T-helper 17 cell (primary cell): ENCODE results near the gene NPY1R. TPM values are rescaled to one million over a fixed set of nuclear protein-coding genes. Genes with fewer than 3 reads are reported as not detected.

Experiments
- ATAC-seq: fragments of 150-1000 bp; cut with Tn5 transposase; 2 replicates; pipeline ENCODE4 v1.10.0; 2021; ENCODE audit warnings: mild to moderate bottlenecking, moderate library complexity
- DNase-seq, 3 donors: peaks; one replicate each; pipeline versions ENCODE4 v3.0.0 to v3.0.0-alpha.2; 2020 to 2021
- H3K9me3 ChIP-seq: one replicate; pipeline ENCODE4 v1.7.0; 2013; ENCODE audit warnings: low read length, mild to moderate bottlenecking; ENCODE audit not compliant: control insufficient read depth, poor library complexity, severe bottlenecking
- H3K27ac Mint-ChIP-seq: one replicate; pipeline ENCODE4 v1.8.0; 2022; ENCODE audit warnings: mild to moderate bottlenecking, moderate library complexity, mixed read lengths
- H3K27me3 Mint-ChIP-seq: one replicate; pipeline ENCODE4 v1.8.0; 2022; ENCODE audit warnings: mixed read lengths
- H3K36me3 Mint-ChIP-seq: one replicate; pipeline ENCODE4 v1.8.0; 2022; ENCODE audit warnings: low read depth, mixed read lengths
- H3K4me1 Mint-ChIP-seq: one replicate; pipeline ENCODE4 v1.8.0; 2022; ENCODE audit warnings: mild to moderate bottlenecking, mixed read lengths
- H3K4me3 Mint-ChIP-seq: one replicate; pipeline ENCODE4 v1.8.0; 2022; ENCODE audit warnings: mild to moderate bottlenecking, moderate library complexity, mixed read lengths
- total RNA-seq, 4 donors: library from RNA in 2 of 4; stranded (reverse) in 2 of 4; gene quantifications; one replicate each; pipeline ENCODE4 v1.2.3 and lab custom pipeline; 2022 to 2026

NPY1R gene
- total RNA-seq (not detected), total RNA-seq (lab: John Stamatoyannopoulos, UW) (0 to 0.12 reads per million in 2 donors)

- Mint-ChIP-seq H3K36me3 (peaks cover 5% of the 10 kb centered on the region), H3K4me3 (peak within 1 kb of the TSS; percentile 64), H3K27ac (no peak within 1 kb of the TSS), H3K4me1 (peaks cover 13% of the 10 kb centered on the region), H3K27me3 (peaks cover 70% of the 10 kb centered on the region)
- H3K9me3 ChIP-seq: no peaks in the 10 kb centered on the region
- ATAC-seq: no peak
- no peak for DNase-seq
Observed at GRCh38 chr4:163332526-163333406, at the start of gene NPY1R. Gene NPY1R, minus strand, starts transcription at chr4:163332596. Its CDS starts 6,042 bp downstream, at chr4:163326554.

- no peak for DNase-seq
- H3K27ac Mint-ChIP-seq: no peak overlapping the region
- H3K9me3 ChIP-seq: no peaks in the 10 kb centered on the region
- peaks cover 16% of the 10 kb centered on the region for H3K27me3 Mint-ChIP-seq
- no peaks in the 10 kb centered on the region for H3K4me1 Mint-ChIP-seq
- no peaks in the 10 kb centered on the region for H3K36me3 Mint-ChIP-seq
- no peak overlapping the region for H3K4me3 Mint-ChIP-seq
- no peak for ATAC-seq
Observed at GRCh38 chr4:163380703-163381102, 48.3 kb upstream of the NPY1R start.

DNA sequence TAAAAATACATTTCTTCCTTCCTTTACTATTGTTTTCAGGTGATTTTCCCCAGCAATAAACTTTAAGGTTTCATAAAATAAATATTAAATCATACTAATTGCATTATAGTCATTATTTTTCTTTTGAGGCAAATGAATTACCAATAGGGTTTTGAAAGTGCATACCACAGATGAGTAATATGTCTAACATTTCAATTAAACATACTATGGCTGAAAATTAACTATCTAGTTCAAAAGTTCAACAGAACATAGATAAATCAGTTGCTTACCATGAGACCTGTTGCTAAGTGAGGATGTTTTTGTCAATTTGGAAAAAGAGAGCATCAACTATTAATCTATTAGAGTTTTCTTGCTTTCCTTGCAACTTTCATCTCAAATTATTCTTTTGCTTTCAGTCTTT is 46.3 kb upstream of the NPY1R start:
- no peaks in the 10 kb centered on the region for H3K36me3 Mint-ChIP-seq
- H3K9me3 ChIP-seq: no peaks in the 10 kb centered on the region
- no peak overlapping the region for H3K27ac Mint-ChIP-seq
- no peak for DNase-seq
- no peak overlapping the region for H3K4me3 Mint-ChIP-seq
- H3K4me1 Mint-ChIP-seq: no peaks in the 10 kb centered on the region
- no peak for ATAC-seq
- peaks cover 15% of the 10 kb centered on the region for H3K27me3 Mint-ChIP-seq

- Mint-ChIP-seq H3K36me3 (no peaks in the 10 kb centered on the region), H3K27me3 (peaks cover 10% of the 10 kb centered on the region), H3K4me3 (no peak overlapping the region), H3K4me1 (no peaks in the 10 kb centered on the region), H3K27ac (no peak overlapping the region)
- ATAC-seq: no peak
- DNase-seq: no peak
- H3K9me3 ChIP-seq: no peaks in the 10 kb centered on the region
Observed at GRCh38 chr4:163372029-163372428, 39.6 kb upstream of the NPY1R start.

DNA sequence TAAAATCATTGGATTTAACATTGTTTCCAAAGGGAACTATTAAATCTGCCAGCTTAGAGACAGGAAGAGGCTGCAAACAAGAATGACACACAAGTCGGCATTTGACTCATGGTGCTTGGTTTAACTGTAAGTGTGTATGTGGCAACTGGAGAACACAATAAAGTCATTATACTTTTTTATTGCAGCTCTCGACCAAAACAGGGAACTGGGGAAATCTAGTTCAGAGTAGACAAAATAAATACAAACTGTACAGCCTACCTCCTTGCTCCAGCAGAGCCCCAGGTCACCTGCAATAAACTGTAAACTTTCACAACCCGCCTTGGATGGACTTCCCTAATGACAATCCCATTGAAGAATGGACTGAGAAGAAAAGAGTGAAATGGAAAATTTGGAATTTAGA is 35.3 kb upstream of the NPY1R start:
- H3K9me3 ChIP-seq: no peaks in the 10 kb centered on the region
- Mint-ChIP-seq H3K4me3 (no peak overlapping the region), H3K27ac (no peak overlapping the region), H3K36me3 (no peaks in the 10 kb centered on the region), H3K4me1 (no peaks in the 10 kb centered on the region), H3K27me3 (peaks cover 29% of the 10 kb centered on the region)
- ATAC-seq: no peak
- DNase-seq: no peak

- Mint-ChIP-seq H3K4me3 (no peak overlapping the region), H3K36me3 (no peaks in the 10 kb centered on the region), H3K27me3 (peaks cover 9% of the 10 kb centered on the region), H3K4me1 (no peaks in the 10 kb centered on the region), H3K27ac (no peak overlapping the region)
- ATAC-seq (no peak), DNase-seq (no peak)
- H3K9me3 ChIP-seq: no peaks in the 10 kb centered on the region
Observed at GRCh38 chr4:163356104-163356503, 23.7 kb upstream of the NPY1R start.

DNA sequence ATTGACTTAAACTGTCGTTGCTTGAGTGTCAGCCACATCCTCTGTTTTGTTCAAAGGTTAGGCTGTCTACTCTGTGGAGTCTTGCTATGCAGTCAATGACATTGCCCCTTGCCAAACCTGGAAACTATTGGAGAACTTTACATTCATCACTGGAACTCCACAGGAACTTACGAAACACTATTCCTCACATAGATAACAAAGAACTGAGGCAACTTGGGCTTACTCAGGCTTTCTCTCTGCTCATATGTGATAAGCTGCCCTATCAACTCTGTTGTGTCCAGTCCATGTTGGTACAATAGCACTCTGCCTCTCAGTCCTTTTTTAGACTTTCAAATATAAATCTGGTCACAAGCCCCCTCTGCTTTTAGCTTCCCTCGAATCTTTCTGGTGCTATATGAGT is 20.7 kb upstream of the NPY1R start:
- no peak overlapping the region for H3K4me3 Mint-ChIP-seq
- ATAC-seq (no peak), DNase-seq (no peak)
- H3K36me3 Mint-ChIP-seq: no peaks in the 10 kb centered on the region
- no peaks in the 10 kb centered on the region for H3K4me1 Mint-ChIP-seq
- no peak overlapping the region for H3K27ac Mint-ChIP-seq
- no peaks in the 10 kb centered on the region for H3K9me3 ChIP-seq
- H3K27me3 Mint-ChIP-seq: peaks cover 4% of the 10 kb centered on the region

DNA sequence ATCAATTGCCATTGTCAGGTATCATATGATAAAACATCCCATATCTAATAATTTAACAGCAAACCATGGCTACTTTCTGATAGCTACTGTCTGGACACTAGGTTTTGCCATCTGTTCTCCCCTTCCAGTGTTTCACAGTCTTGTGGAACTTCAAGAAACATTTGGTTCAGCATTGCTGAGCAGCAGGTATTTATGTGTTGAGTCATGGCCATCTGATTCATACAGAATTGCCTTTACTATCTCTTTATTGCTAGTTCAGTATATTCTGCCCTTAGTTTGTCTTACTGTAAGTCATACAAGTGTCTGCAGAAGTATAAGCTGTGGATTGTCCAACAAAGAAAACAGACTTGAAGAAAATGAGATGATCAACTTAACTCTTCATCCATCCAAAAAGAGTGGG is 18.3 kb upstream of the NPY1R start:
- Mint-ChIP-seq H3K4me3 (no peak overlapping the region), H3K4me1 (no peaks in the 10 kb centered on the region), H3K27ac (no peak overlapping the region), H3K36me3 (no peaks in the 10 kb centered on the region), H3K27me3 (peaks cover 16% of the 10 kb centered on the region)
- DNase-seq (no peak), ATAC-seq (no peak)
- no peaks in the 10 kb centered on the region for H3K9me3 ChIP-seq

DNA sequence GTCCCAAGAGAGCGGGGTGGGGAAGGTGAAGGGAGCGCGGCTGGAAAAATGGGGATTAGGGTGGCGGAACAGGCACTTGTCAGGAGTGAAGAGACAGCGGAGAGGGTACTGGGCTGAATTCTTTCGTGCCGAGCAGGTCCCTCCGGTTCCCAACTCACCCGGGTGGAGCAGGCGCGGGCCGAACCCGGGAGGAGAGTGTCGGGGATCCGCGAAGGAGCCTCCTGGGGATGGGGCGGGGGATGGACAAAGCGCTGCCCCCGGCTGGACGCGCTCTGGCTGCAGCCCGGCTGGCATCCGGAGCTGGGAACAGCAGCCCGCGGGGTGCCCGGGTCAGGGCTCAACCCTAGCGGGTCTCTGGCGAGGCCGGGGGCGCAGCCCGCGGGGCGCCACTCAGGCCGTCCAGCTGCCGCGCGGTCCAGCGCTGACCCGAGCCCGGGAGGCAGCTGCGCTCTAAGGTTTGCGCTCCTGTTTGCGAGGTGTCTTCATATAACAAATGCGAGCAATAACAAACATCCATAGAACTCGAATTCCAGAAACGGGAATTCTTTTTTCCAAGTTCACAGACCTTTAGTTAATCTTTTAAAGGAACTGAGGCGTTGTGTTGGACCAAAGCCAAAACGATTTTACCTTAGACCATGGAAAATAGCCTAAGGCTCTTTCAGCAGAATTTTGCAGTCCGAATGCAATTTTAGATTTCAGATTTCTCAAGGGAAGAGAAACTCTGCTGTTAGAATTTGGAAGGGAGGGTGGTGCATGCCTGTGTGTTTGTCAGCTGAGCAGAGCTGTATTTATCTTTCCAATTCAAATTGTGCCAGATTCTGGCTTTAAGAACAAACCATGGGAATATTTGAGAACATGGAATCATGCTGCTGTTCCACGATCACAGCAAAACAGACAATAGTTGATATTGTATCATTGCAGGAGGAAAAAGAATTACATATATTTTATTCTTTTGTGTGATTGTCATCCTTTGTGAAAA is 12.0 kb upstream of the NPY1R start:
- no peaks in the 10 kb centered on the region for H3K4me1 Mint-ChIP-seq
- H3K9me3 ChIP-seq: no peaks in the 10 kb centered on the region
- no peak overlapping the region for H3K27ac Mint-ChIP-seq
- no peak for ATAC-seq
- no peak for DNase-seq
- peaks cover 2% of the 10 kb centered on the region for H3K36me3 Mint-ChIP-seq
- no peak overlapping the region for H3K4me3 Mint-ChIP-seq
- peaks cover 38% of the 10 kb centered on the region for H3K27me3 Mint-ChIP-seq

DNA sequence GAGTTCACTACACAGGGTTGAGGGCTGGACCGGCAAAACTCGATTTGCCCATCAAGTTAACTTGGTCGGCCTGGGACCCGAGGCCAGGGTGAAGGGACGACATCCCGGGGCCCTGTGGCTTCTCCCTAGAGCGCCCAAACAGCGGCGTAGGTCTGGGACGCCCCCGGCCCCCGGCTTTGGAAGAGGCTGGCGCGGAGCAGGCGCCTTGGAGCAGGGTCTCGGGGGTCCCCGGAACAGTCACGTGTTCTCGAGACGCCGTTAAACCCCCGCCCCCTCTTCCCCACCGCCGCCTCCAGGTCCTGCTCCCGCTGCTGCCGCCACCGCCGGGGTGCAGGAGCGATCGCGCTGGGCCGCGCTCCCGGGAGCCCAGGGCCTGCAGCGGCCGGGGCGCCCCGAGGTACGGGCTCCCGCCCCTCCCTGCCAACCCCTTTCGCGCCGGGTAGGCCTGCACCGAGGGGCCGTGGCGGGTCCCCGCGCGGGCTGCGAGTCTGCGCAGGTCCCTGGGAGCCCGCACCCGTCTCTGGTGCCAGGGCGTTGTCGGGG is 11.3 kb upstream of the NPY1R start, which contains the start of gene NPY5R:
Gene NPY5R, plus strand, starts transcription at position 289 of the 543 bp plus-strand sequence. CDS start 6,382 bp downstream, outside the sequence.
- H3K4me1 Mint-ChIP-seq: no peaks in the 10 kb centered on the region
- no peak within 1 kb of the TSS for H3K27ac Mint-ChIP-seq
- H3K36me3 Mint-ChIP-seq: peaks cover 2% of the 10 kb centered on the region
- H3K27me3 Mint-ChIP-seq: peaks cover 38% of the 10 kb centered on the region
- H3K9me3 ChIP-seq: no peaks in the 10 kb centered on the region
- DNase-seq (no peak), ATAC-seq (no peak)
- H3K4me3 Mint-ChIP-seq: no peak within 1 kb of the TSS

- H3K9me3 ChIP-seq: no peaks in the 10 kb centered on the region
- ATAC-seq (no peak), DNase-seq (no peak)
- H3K27me3 Mint-ChIP-seq: peaks cover 58% of the 10 kb centered on the region
- peaks cover 2% of the 10 kb centered on the region for H3K36me3 Mint-ChIP-seq
- no peak overlapping the region for H3K4me3 Mint-ChIP-seq
- H3K27ac Mint-ChIP-seq: no peak overlapping the region
- H3K4me1 Mint-ChIP-seq: peaks cover 13% of the 10 kb centered on the region
Observed at GRCh38 chr4:163335384-163335783, 3.0 kb upstream of the NPY1R start.

DNA sequence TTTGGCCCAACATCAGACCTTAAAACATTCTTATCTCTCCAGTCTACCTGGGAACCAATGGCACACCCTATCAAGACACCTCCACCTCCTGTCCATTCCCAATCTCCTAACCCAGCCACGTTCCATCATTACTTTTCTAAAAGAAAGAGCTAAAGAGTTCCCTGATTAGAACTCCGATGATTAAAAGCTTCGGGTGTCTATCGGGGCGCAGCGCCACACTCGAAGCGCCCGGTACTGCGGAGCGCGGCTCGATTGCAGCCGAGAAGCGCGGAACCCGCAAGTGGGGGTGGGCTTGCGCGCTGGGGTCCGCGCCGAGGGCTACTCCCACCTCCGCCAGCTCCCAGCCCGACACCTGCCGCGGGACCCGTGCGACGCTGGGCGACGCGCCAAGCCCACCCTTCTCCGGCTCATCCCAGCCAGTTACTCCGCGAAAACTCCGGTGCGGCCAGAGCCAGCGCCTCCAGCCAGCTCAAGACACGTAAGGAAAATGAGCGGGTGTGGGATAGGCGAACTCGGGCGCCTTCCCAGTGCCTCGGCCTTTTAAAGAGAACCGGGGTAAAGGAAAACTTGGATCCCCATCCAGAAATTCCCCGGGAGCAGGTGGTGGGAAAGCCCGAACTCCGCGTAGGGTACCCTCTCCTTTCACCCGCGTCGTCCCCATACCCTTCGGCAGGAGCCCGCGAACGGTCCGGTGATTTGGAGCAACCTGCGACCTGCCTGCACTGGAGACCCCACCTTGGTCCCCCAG is 593 bp downstream of the NPY1R start:
- H3K36me3 Mint-ChIP-seq: peaks cover 5% of the 10 kb centered on the region
- no peak for DNase-seq
- peaks cover 13% of the 10 kb centered on the region for H3K4me1 Mint-ChIP-seq
- no peak overlapping the region for H3K27ac Mint-ChIP-seq
- no peaks in the 10 kb centered on the region for H3K9me3 ChIP-seq
- ATAC-seq: no peak
- H3K4me3 Mint-ChIP-seq: peak overlapping the region; percentile 63
- peaks cover 62% of the 10 kb centered on the region for H3K27me3 Mint-ChIP-seq
